Ectodermal cell (in vitro differentiated cells): Measurements from ENCODE around the gene TBXA2R. TPM values are rescaled to one million over a fixed set of nuclear protein-coding genes. Genes with fewer than 3 reads are reported as not detected.

Source experiments
- H3K27ac ChIP-seq: 2 replicates; pipeline ENCODE4 v1.7.0; 2013; ENCODE audit warnings: mild to moderate bottlenecking, low read depth, low read length; ENCODE audit not compliant: insufficient read depth, poor library complexity, severe bottlenecking
- H3K27me3 ChIP-seq: 2 replicates; pipeline ENCODE4 v1.7.0; 2013; ENCODE audit warnings: mild to moderate bottlenecking, low read length; ENCODE audit not compliant: insufficient read depth, control insufficient read depth, poor library complexity, severe bottlenecking
- H3K36me3 ChIP-seq: one replicate; pipeline ENCODE4 v1.7.0; 2013; ENCODE audit warnings: low read length; ENCODE audit not compliant: control insufficient read depth, insufficient read depth
- H3K4me1 ChIP-seq: one replicate; pipeline ENCODE4 v1.7.0; 2013; ENCODE audit warnings: low read length; ENCODE audit not compliant: control insufficient read depth, insufficient read depth
- H3K4me3 ChIP-seq: 2 replicates; pipeline ENCODE4 v1.7.0; 2013; ENCODE audit warnings: low read depth, low read length, control low read depth; ENCODE audit not compliant: insufficient read depth
- H3K9me3 ChIP-seq: 2 replicates; pipeline ENCODE4 v1.7.0; 2013; ENCODE audit warnings: mild to moderate bottlenecking, low read length, moderate library complexity; ENCODE audit not compliant: control insufficient read depth
- WGBS, 2 experiments: methylation state at CpG; one replicate each; pipeline ENCODE4 v1.1.7; 2013; ENCODE audit warnings: missing lambda C conversion rate in 2 of 2; 5-methylcytosine and 5-hydroxymethylcytosine counted together
- polyA plus RNA-seq, 4 experiments: library from polyadenylated mRNA; stranded (reverse); fragments of 50-300 nt; gene quantifications; one replicate each; pipeline ENCODE4 v1.2.3, GENCODE V29; 2013

The TBXA2R gene
- polyA plus RNA-seq (2013, experiment 1 of 4), result not detected
- polyA plus RNA-seq (2013, experiment 2 of 4), result 0.46 TPM
- 0.21 TPM for polyA plus RNA-seq (2013, experiment 3 of 4)
- polyA plus RNA-seq (2013, experiment 4 of 4), result 0.20 TPM

GRCh38 chr19:3606690-3607289 lies at the start of gene TBXA2R:
Gene TBXA2R (minus strand): TSS chr19:3606875. CDS start chr19:3600634, 6,241 bp downstream.
- WGBS, 2 experiments, result 3 to 5% methylated on average over 46 of the region's 46 CpGs
- peak within 1 kb of the TSS; percentile 25 for H3K4me3 ChIP-seq

GRCh38 chr19:3656073-3656746 lies 49.5 kb upstream of the TBXA2R start:
- Histone ChIP-seq H3K36me3 (peaks cover 18% of the 10 kb centered on the region), H3K27ac (no peak overlapping the region)
- whole genome bisulfite sequencing, 2 experiments, result 92 to 93% methylated on average over 36 of the region's 36 CpGs

More at GRCh38 chr19:3606690-3607289, at the start of gene TBXA2R:
- Histone ChIP-seq H3K27me3 (peaks cover 35% of the 10 kb centered on the region), H3K36me3 (peaks cover 11% of the 10 kb centered on the region), H3K4me1 (peaks cover 14% of the 10 kb centered on the region), H3K9me3 (no peaks in the 10 kb centered on the region), H3K27ac (no peak within 1 kb of the TSS)

GRCh38 chr19:3655402-3656072 lies 48.9 kb upstream of the TBXA2R start:
- no peaks in the 10 kb centered on the region for H3K27me3 ChIP-seq
- peaks cover 21% of the 10 kb centered on the region for H3K36me3 ChIP-seq

More at GRCh38 chr19:3656073-3656746, 49.5 kb upstream of the TBXA2R start:
- no peaks in the 10 kb centered on the region for H3K27me3 ChIP-seq
- no peak overlapping the region for H3K4me3 ChIP-seq
- H3K9me3 ChIP-seq, result no peaks in the 10 kb centered on the region
- H3K4me1 ChIP-seq, result no peaks in the 10 kb centered on the region

GRCh38 chr19:3653865-3654513 lies 47.3 kb upstream of the TBXA2R start:
- Histone ChIP-seq H3K27ac (no peak overlapping the region), H3K27me3 (no peaks in the 10 kb centered on the region), H3K36me3 (peaks cover 21% of the 10 kb centered on the region), H3K4me3 (no peak overlapping the region), H3K4me1 (no peaks in the 10 kb centered on the region), H3K9me3 (no peaks in the 10 kb centered on the region)
- WGBS, 2 experiments, result 92 to 95% methylated on average over 20 of the region's 20 CpGs

More at GRCh38 chr19:3655402-3656072, 48.9 kb upstream of the TBXA2R start:
- Histone ChIP-seq H3K9me3 (no peaks in the 10 kb centered on the region), H3K4me1 (no peaks in the 10 kb centered on the region), H3K27ac (no peak overlapping the region), H3K4me3 (no peak overlapping the region)
- 90 to 91% methylated on average over 23 to 25 of the region's 25 CpGs for WGBS, 2 experiments

- 93 to 94% methylated on average over 37 of the region's 37 CpGs for WGBS, 2 experiments
- H3K4me1 ChIP-seq, result no peaks in the 10 kb centered on the region
Measured at GRCh38 chr19:3653081-3653795, 46.6 kb upstream of the TBXA2R start.

GRCh38 chr19:3652422-3652821 lies 45.7 kb upstream of the TBXA2R start:
- Histone ChIP-seq H3K27me3 (no peaks in the 10 kb centered on the region), H3K36me3 (peaks cover 15% of the 10 kb centered on the region), H3K9me3 (no peaks in the 10 kb centered on the region), H3K4me3 (no peak overlapping the region), H3K27ac (no peak overlapping the region), H3K4me1 (no peaks in the 10 kb centered on the region)
- 95 to 97% methylated on average over 14 of the region's 14 CpGs for WGBS, 2 experiments

More at GRCh38 chr19:3653081-3653795, 46.6 kb upstream of the TBXA2R start:
- Histone ChIP-seq H3K27ac (no peak overlapping the region), H3K36me3 (peaks cover 17% of the 10 kb centered on the region), H3K27me3 (no peaks in the 10 kb centered on the region), H3K9me3 (no peaks in the 10 kb centered on the region), H3K4me3 (no peak overlapping the region)

- Histone ChIP-seq H3K27me3 (no peaks in the 10 kb centered on the region), H3K4me3 (no peak overlapping the region), H3K9me3 (no peaks in the 10 kb centered on the region), H3K36me3 (peaks cover 8% of the 10 kb centered on the region), H3K27ac (no peak overlapping the region), H3K4me1 (no peaks in the 10 kb centered on the region)
- WGBS, 2 experiments, result 96% methylated on average over 33 of the region's 33 CpGs
Measured at GRCh38 chr19:3651684-3652083, 45.0 kb upstream of the TBXA2R start.

GRCh38 chr19:3649888-3650287 lies 43.2 kb upstream of the TBXA2R start:
- Histone ChIP-seq H3K4me1 (no peaks in the 10 kb centered on the region), H3K4me3 (no peak overlapping the region), H3K36me3 (peaks cover 7% of the 10 kb centered on the region), H3K27ac (no peak overlapping the region), H3K9me3 (no peaks in the 10 kb centered on the region), H3K27me3 (no peaks in the 10 kb centered on the region)
- WGBS, 2 experiments, result 92 to 93% methylated on average over 16 of the region's 16 CpGs

GRCh38 chr19:3648037-3648905 lies 41.6 kb upstream of the TBXA2R start:
- H3K27me3 ChIP-seq, result no peaks in the 10 kb centered on the region
- WGBS, 2 experiments, result 94 to 95% methylated on average over 33 of the region's 33 CpGs

More at GRCh38 chr19:3648037-3648905, 41.6 kb upstream of the TBXA2R start:
- Histone ChIP-seq H3K27ac (no peak overlapping the region), H3K4me1 (no peaks in the 10 kb centered on the region), H3K4me3 (no peak overlapping the region), H3K9me3 (no peaks in the 10 kb centered on the region), H3K36me3 (peaks cover 7% of the 10 kb centered on the region)
